T-helper 1 cell treated with Interleukin-12 subunit alpha and Interleukin-12 subunit beta and Interleukin-4 antibody, amounts not matched to agents 30 μg/mL and 1 μg/mL, for 36 hours (primary cell): ENCODE measurements around the gene ENKD1.
A peak's percentile ranks its signal among the peaks of the same experiment; 100 is the strongest.

ENCODE experiments used
- H3K27ac Mint-ChIP-seq: one replicate; pipeline ENCODE4 v1.8.0; 2021; ENCODE audit warnings: mild to moderate bottlenecking, mixed read lengths
- H3K27me3 Mint-ChIP-seq: one replicate; pipeline ENCODE4 v1.8.0; 2021; ENCODE audit warnings: low read depth, mixed read lengths
- H3K36me3 Mint-ChIP-seq: one replicate; pipeline ENCODE4 v1.8.0; 2021; ENCODE audit warnings: low read depth, mixed read lengths
- H3K4me1 Mint-ChIP-seq: one replicate; pipeline ENCODE4 v1.8.0; 2021; ENCODE audit warnings: low read depth, mixed read lengths
- H3K4me3 Mint-ChIP-seq: one replicate; pipeline ENCODE4 v1.8.0; 2021; ENCODE audit warnings: mild to moderate bottlenecking, moderate library complexity, mixed read lengths
- H3K9me3 Mint-ChIP-seq: one replicate; pipeline ENCODE4 v1.8.0; 2021; ENCODE audit warnings: mixed read lengths

The ENKD1 gene

GRCh38 chr16:67673712-67674580, 7.4 kb upstream of the ENKD1 start:
- peak overlapping the region; percentile 17 for H3K27ac Mint-ChIP-seq
- no peak overlapping the region for H3K4me3 Mint-ChIP-seq
- no peaks in the 10 kb centered on the region for H3K36me3 Mint-ChIP-seq
- peaks cover 6% of the 10 kb centered on the region for H3K4me1 Mint-ChIP-seq
- H3K27me3 Mint-ChIP-seq = no peaks in the 10 kb centered on the region
- H3K9me3 Mint-ChIP-seq = no peaks in the 10 kb centered on the region

DNA sequence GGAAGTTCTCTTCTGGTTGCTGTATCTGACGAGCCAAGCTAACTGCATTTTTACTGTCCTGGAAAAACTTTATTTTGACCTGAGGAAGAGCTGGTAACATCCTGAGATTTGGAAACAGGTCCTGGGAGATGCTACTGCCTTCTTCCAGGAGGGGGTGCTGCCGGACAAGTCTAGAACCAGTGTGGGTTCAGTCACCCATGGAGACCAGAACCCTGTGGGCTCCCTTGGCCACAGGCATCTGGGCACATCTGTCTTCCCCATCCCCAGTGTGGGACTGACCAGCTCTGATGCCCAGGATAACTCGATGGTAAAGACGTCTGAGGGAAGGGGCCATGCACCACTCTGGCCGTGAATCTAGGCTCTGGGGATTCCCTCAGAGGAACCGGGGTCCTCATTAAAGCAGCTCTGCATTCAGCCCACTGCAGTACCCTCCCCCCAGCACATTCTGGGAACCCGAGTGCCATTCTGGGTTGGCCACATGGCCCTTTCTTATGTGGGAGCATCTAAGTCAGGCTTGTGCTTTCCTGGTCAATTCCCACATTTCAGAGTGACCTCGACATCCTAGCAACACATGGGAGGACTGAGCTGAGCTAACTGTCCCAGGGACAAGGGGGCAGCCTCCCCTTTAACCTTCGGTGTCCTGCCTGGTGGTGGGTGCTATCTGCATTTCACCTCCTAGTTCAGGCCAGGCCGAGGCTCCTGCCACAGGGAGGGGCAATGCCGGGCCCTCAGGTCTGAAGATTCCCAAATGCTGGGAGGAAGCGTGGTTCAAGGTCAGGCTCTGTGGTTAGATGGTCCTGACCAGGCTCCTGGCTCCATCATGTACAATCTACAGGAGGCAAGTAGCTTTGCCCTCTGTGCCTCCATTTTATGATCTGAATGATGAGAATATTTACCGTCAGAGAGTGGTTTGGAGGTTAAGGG, 6.5 kb upstream of the ENKD1 start:
- Mint-ChIP-seq H3K4me3 (no peak overlapping the region), H3K36me3 (no peaks in the 10 kb centered on the region), H3K9me3 (no peaks in the 10 kb centered on the region), H3K27me3 (no peaks in the 10 kb centered on the region), H3K4me1 (peaks cover 6% of the 10 kb centered on the region), H3K27ac (no peak overlapping the region)

DNA sequence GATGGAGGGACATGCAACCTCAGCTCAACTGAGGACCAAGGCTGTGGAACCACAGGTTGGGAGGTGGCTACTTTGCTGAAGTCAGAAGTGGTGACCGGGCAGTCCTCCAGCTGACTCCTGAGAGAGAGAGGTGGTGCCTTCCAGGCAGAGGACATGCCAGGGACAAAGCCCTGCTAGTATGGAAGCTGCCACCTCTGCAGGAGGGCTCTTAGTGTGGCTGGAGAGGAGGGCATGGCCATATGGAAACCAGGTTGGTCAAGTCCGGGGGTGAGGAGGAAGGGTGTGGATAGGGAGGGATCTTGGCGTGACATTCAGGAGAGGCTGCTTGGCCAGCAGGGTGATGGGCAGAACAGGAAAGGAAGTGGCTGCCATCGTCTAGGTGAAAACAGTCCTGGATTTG, 5.8 kb upstream of the ENKD1 start:
- H3K4me3 Mint-ChIP-seq = no peak overlapping the region
- no peaks in the 10 kb centered on the region for H3K27me3 Mint-ChIP-seq
- no peaks in the 10 kb centered on the region for H3K9me3 Mint-ChIP-seq
- peaks cover 8% of the 10 kb centered on the region for H3K4me1 Mint-ChIP-seq
- H3K36me3 Mint-ChIP-seq = no peaks in the 10 kb centered on the region
- no peak overlapping the region for H3K27ac Mint-ChIP-seq

DNA sequence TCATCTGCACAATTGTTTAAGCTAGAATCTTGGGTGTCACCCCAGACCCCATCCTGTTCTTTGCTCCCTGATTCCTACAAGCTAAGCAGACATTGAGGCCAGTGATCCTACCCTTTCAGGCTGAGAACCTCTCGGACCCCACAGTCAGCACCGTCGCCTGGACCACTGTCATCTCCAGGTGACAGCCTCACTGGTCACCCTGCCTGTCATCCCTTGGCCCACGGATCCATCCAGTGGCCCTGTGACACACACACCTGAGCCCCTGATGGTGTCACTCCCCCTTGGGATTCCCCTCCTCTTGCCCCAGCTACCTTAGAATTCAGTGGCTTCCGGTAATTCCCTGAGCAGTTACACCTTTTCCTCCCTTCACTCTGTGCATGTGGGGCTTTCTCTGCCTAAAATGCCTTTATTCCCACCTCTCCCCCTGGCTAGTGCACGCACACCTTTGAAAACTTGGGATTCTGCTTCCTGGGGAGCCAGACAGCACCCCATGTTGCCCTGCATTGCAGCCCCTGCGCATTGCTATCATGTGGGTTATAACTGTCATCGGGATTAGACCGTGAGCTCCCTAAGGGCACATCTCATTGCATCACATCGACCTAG, 3.0 kb upstream of the ENKD1 start:
- Mint-ChIP-seq H3K4me1 (peaks cover 14% of the 10 kb centered on the region), H3K27me3 (no peaks in the 10 kb centered on the region), H3K36me3 (no peaks in the 10 kb centered on the region), H3K9me3 (no peaks in the 10 kb centered on the region), H3K27ac (peak overlapping the region; percentile 8), H3K4me3 (no peak overlapping the region)

- H3K36me3 Mint-ChIP-seq = peaks cover 2% of the 10 kb centered on the region
- no peaks in the 10 kb centered on the region for H3K27me3 Mint-ChIP-seq
- H3K9me3 Mint-ChIP-seq = no peaks in the 10 kb centered on the region
- H3K4me1 Mint-ChIP-seq = peaks cover 19% of the 10 kb centered on the region
- peak overlapping the region; percentile 11 for H3K4me3 Mint-ChIP-seq
- no peak overlapping the region for H3K27ac Mint-ChIP-seq
Measured at GRCh38 chr16:67668495-67669157, 2.1 kb upstream of the ENKD1 start.

GRCh38 chr16:67667817-67668494, 1.4 kb upstream of the ENKD1 start:
- Mint-ChIP-seq H3K9me3 (no peaks in the 10 kb centered on the region), H3K4me1 (peaks cover 19% of the 10 kb centered on the region), H3K36me3 (peaks cover 2% of the 10 kb centered on the region), H3K27ac (no peak overlapping the region), H3K4me3 (no peak overlapping the region), H3K27me3 (no peaks in the 10 kb centered on the region)

GRCh38 chr16:67667453-67667816, 885 bp upstream of the ENKD1 start:
- peaks cover 2% of the 10 kb centered on the region for H3K36me3 Mint-ChIP-seq
- H3K27ac Mint-ChIP-seq = no peak overlapping the region
- peak overlapping the region; percentile 86 for H3K4me3 Mint-ChIP-seq
- no peaks in the 10 kb centered on the region for H3K9me3 Mint-ChIP-seq
- no peaks in the 10 kb centered on the region for H3K27me3 Mint-ChIP-seq
- H3K4me1 Mint-ChIP-seq = peaks cover 15% of the 10 kb centered on the region

GRCh38 chr16:67666032-67666551, 458 bp downstream of the ENKD1 start:
- no peak overlapping the region for H3K27ac Mint-ChIP-seq
- peaks cover 19% of the 10 kb centered on the region for H3K4me1 Mint-ChIP-seq
- peaks cover 2% of the 10 kb centered on the region for H3K36me3 Mint-ChIP-seq
- H3K4me3 Mint-ChIP-seq = peak overlapping the region; percentile 71
- H3K9me3 Mint-ChIP-seq = no peaks in the 10 kb centered on the region
- no peaks in the 10 kb centered on the region for H3K27me3 Mint-ChIP-seq

GRCh38 chr16:67665598-67665997, 952 bp downstream of the ENKD1 start:
- H3K9me3 Mint-ChIP-seq = no peaks in the 10 kb centered on the region
- H3K4me3 Mint-ChIP-seq = peak overlapping the region; percentile 71
- H3K36me3 Mint-ChIP-seq = peaks cover 2% of the 10 kb centered on the region
- no peaks in the 10 kb centered on the region for H3K27me3 Mint-ChIP-seq
- peak overlapping the region; percentile 9 for H3K27ac Mint-ChIP-seq
- peaks cover 20% of the 10 kb centered on the region for H3K4me1 Mint-ChIP-seq

DNA sequence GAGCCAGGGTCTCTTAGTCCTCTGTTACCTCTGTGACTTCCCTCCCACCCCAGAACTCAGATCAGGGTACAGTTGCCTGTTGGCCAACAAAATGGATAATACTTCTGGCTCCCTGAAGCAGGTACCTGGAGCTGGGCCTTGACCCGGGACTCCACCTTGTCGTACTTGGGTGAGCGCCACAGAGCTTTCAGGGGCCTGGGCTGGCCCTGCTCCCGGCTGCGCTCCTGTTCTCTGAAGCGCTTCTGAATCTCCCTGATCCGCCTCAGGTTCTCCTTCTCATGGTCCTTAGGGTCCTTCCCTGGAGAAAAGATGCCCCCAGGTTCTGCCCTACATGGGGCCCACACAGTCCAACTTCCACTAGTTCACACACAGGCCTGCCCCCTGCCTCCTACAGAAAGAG, 1.7 kb downstream of the ENKD1 start:
- H3K36me3 Mint-ChIP-seq = peaks cover 2% of the 10 kb centered on the region
- peak overlapping the region; percentile 42 for H3K4me3 Mint-ChIP-seq
- H3K9me3 Mint-ChIP-seq = no peaks in the 10 kb centered on the region
- no peak overlapping the region for H3K27ac Mint-ChIP-seq
- H3K27me3 Mint-ChIP-seq = no peaks in the 10 kb centered on the region
- H3K4me1 Mint-ChIP-seq = peaks cover 20% of the 10 kb centered on the region

GRCh38 chr16:67664258-67664657, 2.3 kb downstream of the ENKD1 start:
- Mint-ChIP-seq H3K4me3 (peak overlapping the region; percentile 42), H3K4me1 (peaks cover 18% of the 10 kb centered on the region), H3K36me3 (peaks cover 2% of the 10 kb centered on the region), H3K27ac (no peak overlapping the region), H3K9me3 (no peaks in the 10 kb centered on the region), H3K27me3 (no peaks in the 10 kb centered on the region)

GRCh38 chr16:67663877-67664222, 2.7 kb downstream of the ENKD1 start:
- peaks cover 22% of the 10 kb centered on the region for H3K4me1 Mint-ChIP-seq
- no peaks in the 10 kb centered on the region for H3K27me3 Mint-ChIP-seq
- no peak overlapping the region for H3K27ac Mint-ChIP-seq
- H3K36me3 Mint-ChIP-seq = peaks cover 2% of the 10 kb centered on the region
- no peak overlapping the region for H3K4me3 Mint-ChIP-seq
- H3K9me3 Mint-ChIP-seq = no peaks in the 10 kb centered on the region

GRCh38 chr16:67663151-67663876, 3.2 kb downstream of the ENKD1 start:
- H3K4me3 Mint-ChIP-seq = no peak overlapping the region
- no peak overlapping the region for H3K27ac Mint-ChIP-seq
- H3K4me1 Mint-ChIP-seq = peaks cover 25% of the 10 kb centered on the region
- H3K9me3 Mint-ChIP-seq = no peaks in the 10 kb centered on the region
- H3K27me3 Mint-ChIP-seq = no peaks in the 10 kb centered on the region
- H3K36me3 Mint-ChIP-seq = peaks cover 2% of the 10 kb centered on the region
